Stimulated activated CD4-positive, alpha-beta T cell treated with anti-CD3 and anti-CD28 coated beads, Interleukin-2, amount 100 ng/mL, for 24 hours (primary cell): ENCODE results near the gene ROCK1.

Experiments used
- DNase-seq, 2 donors: peaks; one replicate each; pipeline ENCODE4 v3.0.0-alpha.2; 2020

The ROCK1 gene

GRCh38 chr18:21101172-21101571 lies 10.4 kb downstream of the ROCK1 start:
- DNase-seq, result no peak

GRCh38 chr18:21100678-21101077 lies 10.9 kb downstream of the ROCK1 start:
- DNase-seq, result no peak

GRCh38 chr18:21100146-21100545 lies 11.5 kb downstream of the ROCK1 start:
- DNase-seq, result no peak

- no peak for DNase-seq
Measured at GRCh38 chr18:21099442-21099841, 12.2 kb downstream of the ROCK1 start.

- DNase-seq, result no peak
Measured at GRCh38 chr18:21096760-21097159, 14.9 kb downstream of the ROCK1 start.

GRCh38 chr18:21093133-21093532 lies 18.5 kb downstream of the ROCK1 start:
- DNase-seq, result no peak

- DNase-seq, result no peak
Measured at GRCh38 chr18:21090680-21091079, 20.9 kb downstream of the ROCK1 start.

- no peak for DNase-seq
Measured at GRCh38 chr18:21085579-21086166, 25.9 kb downstream of the ROCK1 start.

GRCh38 chr18:21084511-21085078 lies 27.0 kb downstream of the ROCK1 start:
- DNase-seq, result no peak

- DNase-seq, result no peak
Measured at GRCh38 chr18:21083017-21083416, 28.6 kb downstream of the ROCK1 start.

- DNase-seq, result no peak
Measured at GRCh38 chr18:21081426-21081825, 30.2 kb downstream of the ROCK1 start.

GRCh38 chr18:21080576-21080975 lies 31.0 kb downstream of the ROCK1 start:
- no peak for DNase-seq

GRCh38 chr18:21074336-21075323 lies 37.0 kb downstream of the ROCK1 start:
- no peak for DNase-seq

- no peak for DNase-seq
Measured at GRCh38 chr18:21073180-21073579, 38.4 kb downstream of the ROCK1 start.

GRCh38 chr18:21071071-21071470 lies 40.5 kb downstream of the ROCK1 start:
- no peak for DNase-seq

GRCh38 chr18:21069468-21069867 lies 42.1 kb downstream of the ROCK1 start:
- no peak for DNase-seq

GRCh38 chr18:21064347-21064746 lies 47.3 kb downstream of the ROCK1 start:
- no peak for DNase-seq

- no peak for DNase-seq
Measured at GRCh38 chr18:21063011-21063410, 48.6 kb downstream of the ROCK1 start.

- no peak for DNase-seq
Measured at GRCh38 chr18:21057112-21057511, 54.5 kb downstream of the ROCK1 start.

GRCh38 chr18:21056545-21056944 lies 55.1 kb downstream of the ROCK1 start:
- DNase-seq, result no peak

- DNase-seq, result no peak
Measured at GRCh38 chr18:21054252-21054821, 57.3 kb downstream of the ROCK1 start.

- DNase-seq, result no peak
Measured at GRCh38 chr18:21053127-21053526, 58.5 kb downstream of the ROCK1 start.

- DNase-seq, result no peak
Measured at GRCh38 chr18:21052385-21052784, 59.2 kb downstream of the ROCK1 start.

- no peak for DNase-seq
Measured at GRCh38 chr18:21051620-21052019, 60.0 kb downstream of the ROCK1 start.
